NCI-H1417 treated with DMSO at 0.1 percent for 48 hours (cell line): ENCODE results near the gene PRSS2.

Experiments
- DNase-seq: peaks from one replicate; lab custom pipeline; 2025; lab: John Stamatoyannopoulos, UW

The PRSS2 gene

GRCh38 chr7:142801601-142802295 is 31.0 kb downstream of the PRSS2 start:
- DNase-seq = no peak

- no peak for DNase-seq
These were observed 31.5 kb downstream of the PRSS2 start for GRCh38 chr7:142802301-142802700.

GRCh38 chr7:142803901-142804300 is 33.1 kb downstream of the PRSS2 start:
- DNase-seq = no peak

DNA sequence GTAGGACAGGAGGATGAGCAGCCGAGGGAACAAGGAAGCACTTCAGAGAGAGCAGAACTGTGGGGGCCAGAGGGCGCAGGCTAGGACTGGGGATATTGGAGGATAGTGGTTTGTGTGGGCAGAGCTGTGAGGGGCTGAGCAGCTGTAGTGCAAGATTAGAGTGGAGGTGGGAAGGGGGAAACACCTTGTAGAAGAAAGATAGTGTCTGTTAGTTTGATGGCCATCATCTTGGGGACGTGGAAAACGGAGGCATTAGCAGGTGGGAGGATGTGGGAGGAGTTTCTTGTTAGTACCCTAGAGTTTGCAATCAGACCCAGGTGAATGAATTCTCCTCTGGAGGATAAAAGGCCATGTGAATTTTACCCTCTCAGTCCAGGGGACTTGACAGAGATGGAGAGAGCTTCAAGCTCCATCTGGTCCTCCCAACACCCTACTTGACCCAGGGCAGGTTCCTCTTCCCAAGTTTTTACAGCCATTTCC is 34.0 kb downstream of the PRSS2 start:
- no peak for DNase-seq

DNA sequence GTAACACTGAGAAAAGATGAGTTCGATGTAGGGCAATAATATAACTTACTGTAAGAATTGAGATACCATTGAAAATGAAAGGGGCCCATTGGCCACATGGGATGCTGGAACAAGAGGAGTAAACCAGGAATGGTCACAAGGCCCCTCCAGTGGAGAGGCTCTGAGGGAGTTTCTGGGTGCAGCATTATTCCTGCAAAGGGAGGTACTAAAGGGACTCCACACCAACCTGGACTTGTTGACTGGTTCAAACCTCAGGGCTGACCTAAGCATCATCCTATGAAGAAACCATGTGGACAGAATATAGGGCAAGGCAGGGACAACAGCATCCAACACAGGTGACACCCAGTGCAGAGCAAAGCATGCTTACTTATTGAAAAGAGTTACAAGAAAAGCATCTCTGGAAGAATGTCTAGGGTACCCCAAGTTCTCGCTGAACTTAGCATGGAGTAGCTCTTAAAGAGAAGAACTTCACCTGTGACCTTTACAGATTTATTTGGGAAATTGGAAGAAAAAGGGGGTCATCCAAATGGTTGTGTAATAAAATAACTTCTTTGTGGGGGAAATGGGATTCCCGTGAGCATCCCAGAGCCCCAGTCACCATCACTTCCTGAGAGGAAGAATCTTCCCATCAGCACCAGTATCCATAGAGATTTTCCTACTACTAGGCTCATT is 34.7 kb downstream of the PRSS2 start:
- no peak for DNase-seq

DNA sequence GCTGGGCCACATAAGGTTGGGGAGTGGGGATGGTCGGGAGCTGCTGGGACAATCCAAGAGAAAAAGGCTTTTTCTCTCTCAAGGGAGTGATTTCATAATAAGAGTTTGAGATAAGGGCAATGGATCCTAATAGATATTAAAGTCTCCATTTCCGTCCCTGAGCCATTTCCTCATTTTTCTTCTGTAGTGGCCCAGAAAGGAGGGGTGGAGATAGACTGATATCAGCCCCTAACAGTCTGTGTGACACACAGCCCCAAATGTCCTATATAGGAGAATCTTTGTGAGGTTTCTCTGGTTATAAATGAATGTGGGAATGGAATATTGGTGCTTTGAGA is 35.2 kb downstream of the PRSS2 start:
- no peak for DNase-seq

DNA sequence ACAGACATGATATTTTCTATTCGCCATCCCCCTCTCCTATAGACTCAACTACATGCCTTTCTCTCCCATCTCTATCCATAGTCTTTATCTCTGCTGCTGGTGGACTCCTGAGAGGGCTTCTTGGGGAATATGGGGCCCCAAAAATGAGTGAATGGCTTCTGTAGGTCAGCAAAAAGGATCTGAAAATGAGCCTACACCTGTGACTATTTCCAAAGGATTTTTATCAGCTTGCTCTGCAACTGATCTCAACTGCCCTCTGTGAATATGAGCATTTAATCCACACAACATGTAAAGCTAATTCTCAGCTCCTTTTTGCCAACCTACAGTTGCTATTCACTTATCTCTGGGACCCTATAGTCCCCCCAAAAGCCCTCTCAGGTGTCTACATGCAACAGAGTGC is 36.2 kb downstream of the PRSS2 start:
- DNase-seq = no peak

DNA sequence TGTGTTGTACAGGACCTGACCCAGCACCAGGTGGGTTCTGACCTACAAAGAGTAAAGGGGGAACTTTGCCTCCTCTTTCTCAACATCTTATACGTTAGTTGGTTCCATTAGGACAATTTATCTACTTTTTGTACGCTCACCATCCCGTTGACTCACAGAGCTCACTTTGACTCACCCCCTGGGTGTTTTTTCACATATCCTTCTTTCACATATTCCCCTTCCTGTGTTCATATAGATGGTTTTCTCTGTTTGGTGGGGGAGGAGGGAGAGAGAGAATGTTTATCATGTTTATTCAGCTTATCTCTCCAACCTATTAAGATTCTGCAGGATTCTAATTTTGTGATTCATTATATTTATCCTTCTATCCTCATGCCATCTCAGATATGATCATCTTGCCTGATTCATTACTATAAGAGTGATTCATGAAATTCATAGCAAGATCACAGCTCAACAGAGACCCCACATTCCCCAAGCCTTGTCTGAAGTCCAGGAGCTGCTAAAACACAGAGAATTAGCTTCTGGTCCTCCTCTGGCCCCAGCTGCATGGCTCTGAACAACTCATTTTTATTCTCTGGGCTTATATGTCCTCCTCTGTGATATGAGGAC is 37.2 kb downstream of the PRSS2 start:
- DNase-seq = no peak

DNA sequence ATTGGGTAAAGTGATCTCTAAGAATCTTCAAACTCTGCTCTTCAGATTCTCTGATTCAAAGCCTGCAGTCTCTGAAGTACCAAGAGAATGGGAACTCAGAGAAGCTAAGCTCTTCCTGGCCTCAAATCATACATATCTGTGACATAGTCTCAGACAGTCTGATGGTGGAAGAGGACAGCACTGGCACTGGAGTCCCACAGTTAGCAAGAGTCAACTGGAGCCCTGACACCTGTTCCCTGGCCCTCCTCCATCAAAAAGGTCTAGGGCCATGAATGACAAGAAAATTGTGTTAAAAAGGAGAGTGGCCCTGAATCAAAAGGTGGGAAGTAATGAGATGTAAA is 37.7 kb downstream of the PRSS2 start:
- no peak for DNase-seq

DNA sequence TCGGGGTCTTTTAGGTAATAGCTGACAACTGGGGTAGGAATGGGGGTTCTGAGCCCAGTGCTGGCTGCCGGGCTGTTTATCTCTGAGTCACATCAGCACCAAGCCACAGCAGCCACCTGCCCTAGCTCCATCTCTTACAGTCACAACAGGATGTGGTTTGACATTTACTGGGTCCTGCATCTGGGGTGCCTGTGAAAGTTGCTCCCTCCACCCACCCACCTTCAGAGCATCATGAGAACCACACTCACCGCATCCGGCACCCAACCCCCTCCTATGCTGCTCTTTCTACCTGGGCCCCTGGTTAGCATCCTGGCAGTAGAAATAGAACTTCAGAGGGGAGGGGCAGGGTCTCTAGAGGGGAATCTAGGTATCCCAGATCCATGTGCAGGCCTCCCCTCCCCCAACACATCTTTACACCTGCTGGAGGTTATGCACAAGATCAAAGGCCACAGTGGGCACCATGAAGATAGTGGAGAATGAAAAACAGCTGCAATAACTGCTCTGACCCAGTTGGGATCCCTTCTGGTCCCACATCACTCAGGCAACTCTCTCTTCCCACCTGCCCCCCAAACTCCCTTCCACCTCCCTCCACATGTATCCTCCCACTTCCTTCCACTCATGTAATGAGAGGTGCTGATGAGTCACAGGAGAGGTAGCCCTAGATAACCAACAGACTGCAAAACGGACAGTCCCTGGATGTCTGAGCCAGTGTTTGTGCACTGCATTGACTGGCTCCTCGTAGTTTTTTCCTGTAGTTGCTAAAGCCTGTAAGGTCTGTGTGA is 38.2 kb downstream of the PRSS2 start:
- no peak for DNase-seq

- DNase-seq = no peak
These were observed 38.9 kb downstream of the PRSS2 start for GRCh38 chr7:142809671-142810070.

DNA sequence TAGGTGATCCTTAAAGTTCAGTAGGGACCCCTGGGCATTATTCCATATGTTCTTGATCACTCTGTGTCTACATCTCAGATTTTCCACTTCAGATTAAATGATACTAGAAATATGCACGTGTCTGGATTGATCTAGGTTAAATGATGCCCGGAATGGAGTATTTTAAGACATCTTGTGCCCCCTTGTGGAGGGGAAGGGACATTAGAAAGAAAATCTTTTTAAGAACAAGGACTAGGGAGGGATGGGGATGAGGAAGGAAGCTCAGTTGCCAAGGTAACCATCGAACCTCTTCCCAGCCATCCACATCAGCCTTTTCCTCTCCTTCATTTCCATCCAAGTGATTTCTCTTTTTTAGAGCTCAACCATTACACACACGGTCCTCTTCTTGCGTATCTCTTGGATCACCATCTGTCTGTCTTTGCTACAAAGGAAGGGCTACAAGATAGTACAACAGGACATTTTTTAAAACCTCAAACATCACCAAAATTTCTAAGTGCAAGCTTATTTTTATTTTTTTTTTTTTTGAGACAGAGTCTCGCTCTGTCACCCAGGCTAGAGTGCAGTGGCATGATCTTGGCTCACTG is 40.5 kb downstream of the PRSS2 start:
- DNase-seq = no peak

- DNase-seq = no peak
These were observed 41.9 kb downstream of the PRSS2 start for GRCh38 chr7:142812437-142813215.

DNA sequence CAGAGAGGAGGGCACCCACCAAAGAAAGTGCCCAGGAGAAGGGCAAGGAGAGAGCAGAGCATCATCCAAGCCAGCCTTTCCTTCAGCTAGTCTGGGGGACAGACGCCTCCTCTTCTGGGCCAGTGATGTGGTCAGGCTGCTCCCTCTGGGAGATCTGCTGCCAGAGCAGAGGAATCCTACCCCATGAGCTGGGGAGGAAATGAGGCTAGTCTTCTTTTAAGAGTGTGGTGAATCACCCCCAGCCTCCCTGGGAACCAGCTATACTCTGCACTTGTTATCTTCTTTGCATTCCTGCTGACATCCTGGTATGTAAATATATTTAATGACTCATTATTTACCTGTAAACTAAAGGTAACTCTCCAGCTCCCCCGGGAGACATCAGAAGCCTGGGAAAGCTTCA is 42.5 kb downstream of the PRSS2 start:
- DNase-seq = no peak

GRCh38 chr7:142813699-142814098 is 42.9 kb downstream of the PRSS2 start:
- DNase-seq = no peak

- DNase-seq = no peak
These were observed 43.7 kb downstream of the PRSS2 start for GRCh38 chr7:142814451-142814850.

- no peak for DNase-seq
These were observed 44.4 kb downstream of the PRSS2 start for GRCh38 chr7:142815134-142815533.

GRCh38 chr7:142817506-142817905 is 46.7 kb downstream of the PRSS2 start:
- no peak for DNase-seq

GRCh38 chr7:142819530-142819929 is 48.8 kb downstream of the PRSS2 start:
- DNase-seq = no peak

- DNase-seq = no peak
These were observed 51.9 kb downstream of the PRSS2 start for GRCh38 chr7:142822714-142823113.
